CD14-positive monocyte (primary cell): ENCODE measurements around the gene SEMA6B. TPM values are rescaled to one million over a fixed set of nuclear protein-coding genes. Genes with fewer than 3 reads are reported as not detected.

ENCODE experiments used
- DNase-seq, 3 donors: peaks; one replicate each; pipeline ENCODE4 v3.0.0-alpha.2; 2011 to 2022
- H2AFZ ChIP-seq: 2 replicates; pipeline ENCODE4 v1.6.0; 2012; ENCODE audit warnings: mild to moderate bottlenecking, low read depth, low read length, inconsistent platforms; ENCODE audit not compliant: insufficient read depth, poor library complexity, severe bottlenecking
- H3K27ac ChIP-seq, 2 donors: 1 replicate in 1 of 2; 2 replicates in 1 of 2; pipeline ENCODE4 v1.5.1; 2012 to 2013; ENCODE audit warnings: low read length in 2 of 2, control low read depth in 1 of 2, inconsistent platforms in 1 of 2, low read depth in 1 of 2, mild to moderate bottlenecking in 1 of 2
- H3K27me3 ChIP-seq, 2 donors: one replicate each; pipeline versions ENCODE4 v1.6.0 to v1.6.1; 2011 to 2013; ENCODE audit warnings: low read length in 2 of 2; ENCODE audit not compliant: control insufficient read depth in 2 of 2, insufficient read depth in 2 of 2
- H3K36me3 ChIP-seq, 2 donors: replicated peaks in 1 of 2; 1 replicate in 1 of 2; 2 replicates in 1 of 2; pipeline versions ENCODE4 v1.5.1 to v1.6.1; 2012 to 2013; ENCODE audit warnings: low read length in 2 of 2, control low read depth in 1 of 2, inconsistent platforms in 1 of 2, mild to moderate bottlenecking in 1 of 2; ENCODE audit not compliant: insufficient read depth in 2 of 2, control insufficient read depth in 1 of 2
- H3K4me1 ChIP-seq, 2 donors: 1 replicate in 1 of 2; 2 replicates in 1 of 2; pipeline versions ENCODE4 v1.5.1 to v1.6.1; 2012 to 2013; ENCODE audit warnings: low read length in 2 of 2, control low read depth in 1 of 2, inconsistent platforms in 1 of 2, mild to moderate bottlenecking in 1 of 2, moderate library complexity in 1 of 2; ENCODE audit not compliant: insufficient read depth in 2 of 2, control insufficient read depth in 1 of 2
- H3K4me2 ChIP-seq: replicated peaks from 2 replicates; pipeline ENCODE3; 2012; ENCODE audit warnings: low read length, moderate library complexity, mild to moderate bottlenecking; ENCODE audit not compliant: poor library complexity, severe bottlenecking; ENCODE audit errors: extremely low read depth
- H3K4me3 ChIP-seq, 3 experiments: fragments of 200-600 bp in 1 of 3; sonication (generic) in 1 of 3; replicated peaks in 1 of 3; 1 replicate in 2 of 3; 2 replicates in 1 of 3; pipeline ENCODE4 v1.5.1; 2011 to 2013; ENCODE audit warnings: low read length in 3 of 3, mild to moderate bottlenecking in 3 of 3, control low read depth in 2 of 3, low read depth in 2 of 3, inconsistent platforms in 1 of 3, moderate library complexity in 1 of 3
- H3K79me2 ChIP-seq: 2 replicates; pipeline ENCODE4 v1.6.0; 2012; ENCODE audit warnings: mild to moderate bottlenecking, control low read depth, inconsistent platforms, low read length, moderate library complexity; ENCODE audit not compliant: insufficient read depth
- H3K9ac ChIP-seq: 2 replicates; pipeline ENCODE4 v1.6.0; 2017; ENCODE audit warnings: low read length, mild to moderate bottlenecking; ENCODE audit not compliant: insufficient read depth, poor library complexity, severe bottlenecking
- H3K9me3 ChIP-seq, 2 donors: replicated peaks in 1 of 2; 1 replicate in 1 of 2; 2 replicates in 1 of 2; pipeline versions ENCODE4 v1.5.1 to v1.6.1; 2012 to 2013; ENCODE audit warnings: low read length in 2 of 2, control low read depth in 1 of 2; ENCODE audit not compliant: control insufficient read depth in 1 of 2, insufficient read depth in 1 of 2
- H4K20me1 ChIP-seq: 2 replicates; pipeline ENCODE4 v1.6.0; 2012; ENCODE audit warnings: mild to moderate bottlenecking, low read length, control low read depth, moderate library complexity; ENCODE audit not compliant: insufficient read depth
- H3K27ac Mint-ChIP-seq, 7 donors: one replicate each; pipeline ENCODE4 v1.8.0; 2020; ENCODE audit warnings: mild to moderate bottlenecking in 7 of 7, mixed read lengths in 7 of 7, moderate library complexity in 6 of 7, inconsistent platforms in 2 of 7
- H3K27me3 Mint-ChIP-seq, 3 donors: one replicate each; pipeline ENCODE4 v1.8.0; 2021 to 2022; ENCODE audit warnings: low read depth in 3 of 3, mild to moderate bottlenecking in 3 of 3, mixed read lengths in 3 of 3, moderate library complexity in 3 of 3, inconsistent platforms in 1 of 3
- H3K36me3 Mint-ChIP-seq, 2 donors: one replicate each; pipeline ENCODE4 v1.8.0; 2020; ENCODE audit warnings: mixed read lengths in 2 of 2, inconsistent platforms in 1 of 2, mild to moderate bottlenecking in 1 of 2
- H3K4me1 Mint-ChIP-seq: one replicate; pipeline ENCODE4 v1.8.0; 2020; ENCODE audit warnings: mild to moderate bottlenecking, mixed read lengths
- H3K4me3 Mint-ChIP-seq, 2 donors: one replicate each; pipeline ENCODE4 v1.8.0; 2020; ENCODE audit warnings: mild to moderate bottlenecking in 2 of 2, mixed read lengths in 2 of 2, moderate library complexity in 1 of 2
- H3K9me3 Mint-ChIP-seq, 7 donors: one replicate each; pipeline ENCODE4 v1.8.0; 2020 to 2022; ENCODE audit warnings: mixed read lengths in 7 of 7, mild to moderate bottlenecking in 6 of 7, moderate library complexity in 6 of 7, inconsistent platforms in 2 of 7
- CTCF ChIP-seq: fragments of 200-600 bp; IDR thresholded peaks from one replicate; pipeline ENCODE4 v1.8.0; 2022; ENCODE audit warnings: antibody characterized with exemption, mild to moderate bottlenecking
- WGBS: methylation state at CpG from one replicate; pipeline ENCODE4 v1.1.5; 2013; ENCODE audit warnings: missing lambda C conversion rate; ENCODE audit not compliant: insufficient coverage; 5-methylcytosine and 5-hydroxymethylcytosine counted together
- intact Hi-C, 2 donors: fragments of 100-400 bp; cut with micrococcal nuclease; formaldehyde crosslinking; loops; one replicate each; pipeline versions ENCODE4 v1.15.0 to v1.15.1; 2023
- polyA plus RNA-seq, 3 donors: library from polyadenylated mRNA; depleted of rRNA in 1 of 3; unstranded in 2 of 3; stranded (reverse) in 1 of 3; fragments of 300-500 nt in 2 of 3; fragments of >200 nt in 1 of 3; fragmentation: Illumina TruSeq in 2 of 3; gene quantifications; 1 replicate in 2 of 3; 2 replicates in 1 of 3; pipeline ENCODE4 v1.2.3, GENCODE V29; 2012 to 2021

Gene SEMA6B
- polyA plus RNA-seq, 3 donors = 0.12 to 1.6 (median 0.87) TPM

DNA sequence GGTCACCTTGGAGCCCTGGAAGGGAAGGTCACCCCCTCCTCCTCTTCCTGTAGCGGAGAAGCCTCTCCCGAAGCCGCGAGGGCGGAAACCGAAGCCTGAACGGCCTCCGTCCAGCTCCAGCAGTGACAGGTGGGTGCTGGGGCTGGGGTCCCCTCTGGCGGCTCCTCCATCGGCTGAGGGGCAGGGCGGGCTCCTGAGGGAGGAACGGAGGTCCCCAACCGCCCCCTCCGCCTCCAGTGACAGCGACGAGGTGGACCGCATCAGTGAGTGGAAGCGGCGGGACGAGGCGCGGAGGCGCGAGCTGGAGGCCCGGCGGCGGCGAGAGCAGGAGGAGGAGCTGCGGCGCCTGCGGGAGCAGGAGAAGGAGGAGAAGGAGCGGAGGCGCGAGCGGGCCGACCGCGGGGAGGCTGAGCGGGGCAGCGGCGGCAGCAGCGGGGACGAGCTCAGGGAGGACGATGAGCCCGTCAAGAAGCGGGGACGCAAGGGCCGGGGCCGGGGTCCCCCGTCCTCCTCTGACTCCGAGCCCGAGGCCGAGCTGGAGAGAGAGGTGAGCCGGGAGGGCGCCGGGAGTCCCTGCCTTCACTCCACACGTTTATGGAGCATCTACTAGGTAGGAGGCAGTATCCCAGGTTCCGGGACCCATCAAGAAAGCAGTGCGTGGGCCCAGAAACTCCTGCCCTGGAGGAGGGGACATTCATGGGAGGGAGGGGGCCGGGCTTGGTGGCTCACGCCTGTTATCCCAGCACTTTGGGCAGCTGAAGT is 65.4 kb downstream of the SEMA6B start:
- H2AFZ ChIP-seq = no peak overlapping the region
- intact Hi-C loops = no loop called here
- no peak for TF ChIP-seq CTCF
- no peaks in the 10 kb centered on the region for H3K4me1 ChIP-seq
- H3K9ac ChIP-seq = no peak overlapping the region
- no peak overlapping the region for H3K27ac ChIP-seq
- Mint-ChIP-seq H3K36me3 (peaks cover 0 to 46% of the 10 kb centered on the region in 2 donors), H3K27me3 (no peaks in the 10 kb centered on the region), H3K27ac (no peak overlapping the region), H3K4me1 (no peaks in the 10 kb centered on the region), H3K4me3 (no peak overlapping the region), H3K9me3 (peaks cover 0 to 2% (median 0%) of the 10 kb centered on the region in 7 donors)
- no peaks in the 10 kb centered on the region for H4K20me1 ChIP-seq
- H3K9me3 ChIP-seq = no peaks in the 10 kb centered on the region
- no peak for DNase-seq
- H3K4me3 ChIP-seq = no peak overlapping the region
- H3K4me2 ChIP-seq = no peak overlapping the region
- no peaks in the 10 kb centered on the region for H3K79me2 ChIP-seq
- H3K27me3 ChIP-seq = no peaks in the 10 kb centered on the region
- H3K36me3 ChIP-seq = peaks cover 70 to 86% of the 10 kb centered on the region in 2 donors
- WGBS = 96% methylated on average over 51 of the region's 61 CpGs

GRCh38 chr19:4493104-4493928 is 66.2 kb downstream of the SEMA6B start:
- intact Hi-C loops = no loop called here
- 94% methylated on average over 29 of the region's 41 CpGs for WGBS

More at GRCh38 chr19:4493104-4493928, 66.2 kb downstream of the SEMA6B start:
- no peaks in the 10 kb centered on the region for H3K9me3 ChIP-seq
- H3K79me2 ChIP-seq = no peaks in the 10 kb centered on the region
- H3K36me3 ChIP-seq = peaks cover 69 to 86% of the 10 kb centered on the region in 2 donors
- Mint-ChIP-seq H3K27ac (no peak overlapping the region), H3K27me3 (no peaks in the 10 kb centered on the region), H3K4me3 (no peak overlapping the region), H3K4me1 (no peaks in the 10 kb centered on the region), H3K36me3 (peaks cover 0 to 52% of the 10 kb centered on the region in 2 donors), H3K9me3 (peaks cover 0 to 2% (median 0%) of the 10 kb centered on the region in 7 donors)
- no peak overlapping the region for H3K9ac ChIP-seq
- H3K4me3 ChIP-seq = no peak overlapping the region
- H3K27ac ChIP-seq = no peak overlapping the region
- H4K20me1 ChIP-seq = no peaks in the 10 kb centered on the region
- no peaks in the 10 kb centered on the region for H3K27me3 ChIP-seq
- H3K4me1 ChIP-seq = no peaks in the 10 kb centered on the region
- no peak for DNase-seq
- H2AFZ ChIP-seq = no peak overlapping the region
- H3K4me2 ChIP-seq = no peak overlapping the region
- TF ChIP-seq CTCF = no peak

Other genes starting within 250 kb of the SEMA6B start
- gene STAP2, start 220.9 kb downstream of the SEMA6B start, polyA plus RNA-seq = under 1 TPM in 2 of 3 donors, not detected in 1; 0.11 to 0.17 TPM
- 10 to 100 TPM in 1 of 3 donors, 1 to 10 TPM in 2; 6.5 to 15.9 (median 7.0) TPM for gene MPND, start 216.1 kb downstream of the SEMA6B start, polyA plus RNA-seq
- gene SH3GL1, start 159.1 kb downstream of the SEMA6B start, polyA plus RNA-seq = 10 to 100 TPM; 14.0 to 33.9 (median 15.0) TPM
- gene CHAF1A, start 157.0 kb downstream of the SEMA6B start, polyA plus RNA-seq = 10 to 100 TPM in 1 of 3 donors, 1 to 10 TPM in 2; 4.4 to 26.4 (median 5.4) TPM
- 10 to 100 TPM in 1 of 3 donors, 1 to 10 TPM in 2; 3.8 to 64.5 (median 5.4) TPM for gene UBXN6, start 101.9 kb downstream of the SEMA6B start, polyA plus RNA-seq
- gene HDGFL2, start 87.4 kb downstream of the SEMA6B start, polyA plus RNA-seq = 10 to 100 TPM in 2 of 3 donors, 1 to 10 TPM in 1; 7.0 to 13.2 (median 10.5) TPM
- under 1 TPM in 2 of 3 donors, not detected in 1; 0.05 to 0.19 TPM for gene PLIN4, start 41.2 kb downstream of the SEMA6B start, polyA plus RNA-seq
- 1 to 10 TPM in 1 of 3 donors, under 1 TPM in 2; 0.28 to 3.0 (median 0.58) TPM for gene PLIN5, start 24.5 kb downstream of the SEMA6B start, polyA plus RNA-seq
- 10 to 100 TPM in 1 of 3 donors, 1 to 10 TPM in 2; 5.5 to 50.1 (median 9.6) TPM for gene LRG1, start 19.6 kb downstream of the SEMA6B start, polyA plus RNA-seq
- gene TNFAIP8L1, start 79.8 kb upstream of the SEMA6B start, polyA plus RNA-seq = 1 to 10 TPM; 1.8 to 3.9 (median 3.7) TPM
- gene MYDGF, start 110.7 kb upstream of the SEMA6B start, polyA plus RNA-seq = 100 to 1,000 TPM in 2 of 3 donors, 10 to 100 TPM in 1; 64.6 to 165 (median 160) TPM
- 10 to 100 TPM; 12.6 to 23.8 (median 13.9) TPM for gene DPP9, start 164.2 kb upstream of the SEMA6B start, polyA plus RNA-seq
- 1 to 10 TPM; 2.1 to 4.2 (median 2.4) TPM for gene FEM1A, start 232.1 kb upstream of the SEMA6B start, polyA plus RNA-seq